Right forelimb (tissue), 1 donor: ENCODE measurements around the gene CDKAL1.

ENCODE experiments used
- DNase-seq: peaks from one replicate; pipeline ENCODE4 v3.0.0-alpha.2; 2018

The CDKAL1 gene

DNA sequence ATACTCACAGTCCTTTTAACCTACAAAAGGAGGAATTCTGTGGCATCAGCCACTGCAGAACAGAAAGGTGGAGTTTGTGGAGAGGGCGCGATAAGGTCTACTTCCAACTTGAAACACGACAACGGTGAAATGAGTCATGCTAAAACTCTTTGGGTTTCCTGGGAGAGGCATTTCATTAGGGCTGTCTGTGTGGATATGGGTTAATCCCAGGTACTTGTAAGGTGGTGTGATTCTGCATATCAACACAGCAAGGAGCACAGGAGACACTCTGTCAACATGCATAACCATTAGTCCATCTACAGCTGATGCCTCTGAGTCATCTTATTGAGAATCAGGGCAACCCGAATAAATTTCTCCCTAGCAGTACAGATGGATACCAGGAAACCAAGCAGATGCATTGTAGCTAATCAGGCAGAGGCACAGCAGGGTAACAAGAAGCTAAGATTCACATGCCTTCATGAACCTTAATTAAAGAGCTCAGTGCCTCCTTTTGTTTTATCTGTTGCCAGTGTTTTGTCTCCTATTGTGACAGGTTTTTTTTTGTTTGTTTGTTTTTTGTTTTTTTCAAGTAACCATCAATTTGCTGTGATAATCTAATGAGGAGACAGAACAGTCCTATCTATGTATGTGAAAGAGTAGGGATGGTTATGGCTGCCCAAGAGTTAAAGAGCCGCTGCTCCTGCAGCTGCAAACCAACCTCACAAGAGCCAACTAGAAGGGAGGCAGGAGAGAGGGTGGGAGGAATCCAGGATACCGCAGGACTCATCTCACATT lies 743.5 kb downstream of the CDKAL1 start:
- no peak for DNase-seq

DNA sequence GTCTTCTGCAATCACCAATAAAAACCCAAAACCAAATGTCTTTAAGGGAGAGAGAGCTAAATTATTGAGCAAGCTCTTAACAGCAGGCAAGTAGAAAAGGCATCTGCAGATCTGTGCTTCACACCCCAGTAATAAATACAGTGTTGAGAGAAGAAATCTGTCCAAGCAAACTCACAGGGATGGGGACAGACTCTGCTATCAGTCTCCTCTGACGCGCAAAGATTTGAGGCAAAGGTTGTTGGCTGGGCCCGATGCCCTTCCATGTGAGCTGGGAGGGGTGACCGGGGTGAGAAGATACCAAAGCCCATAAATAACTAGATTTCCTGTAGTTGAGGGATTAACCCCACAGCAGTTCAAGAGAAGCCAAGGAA lies 744.1 kb downstream of the CDKAL1 start:
- DNase-seq, result no peak

DNA sequence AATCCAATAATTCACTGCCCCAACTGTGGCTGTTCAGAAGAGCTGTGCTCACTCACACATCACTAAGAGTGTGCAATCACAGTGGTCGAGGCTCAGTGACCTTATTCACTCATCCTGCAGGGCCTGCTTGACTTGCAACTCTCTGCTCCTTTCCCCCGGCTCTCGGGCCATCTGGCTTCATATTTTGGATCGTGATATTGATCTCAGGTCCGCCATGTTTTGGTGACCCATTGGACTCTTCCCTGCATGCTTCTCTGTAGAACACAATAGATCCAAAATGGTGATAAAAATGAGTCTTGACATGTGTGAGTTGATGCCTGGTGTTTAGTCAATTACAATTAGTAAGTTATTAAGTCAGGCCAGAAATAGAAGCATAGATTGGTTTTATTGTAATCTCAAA lies 745.4 kb downstream of the CDKAL1 start:
- DNase-seq, result no peak

DNA sequence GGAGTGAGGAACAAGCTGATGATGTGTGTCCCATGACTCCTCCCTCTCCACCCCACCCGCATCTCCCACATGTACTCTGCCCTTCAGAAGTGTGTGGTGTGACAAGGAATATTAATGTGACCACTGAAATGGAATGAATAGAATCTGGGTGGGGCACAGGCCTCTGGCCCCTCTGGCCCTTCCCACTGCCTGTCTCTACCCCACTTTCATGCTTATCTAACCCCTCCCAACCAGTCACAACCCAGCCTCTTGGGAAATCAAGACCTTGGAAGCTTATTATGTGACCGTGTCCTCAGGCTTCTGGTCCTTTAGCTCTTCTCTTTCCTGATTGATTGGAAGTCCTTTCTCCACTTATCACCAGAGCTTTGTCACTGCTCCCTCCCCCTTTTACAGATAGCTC lies 747.1 kb downstream of the CDKAL1 start:
- DNase-seq, result no peak
